HG03439 (cell line): ENCODE results near the gene NFATC1.

Source experiments
- ATAC-seq: cut with Tn5 transposase; IDR thresholded peaks from one replicate; pipeline ENCODE4 v1.9.1; 2021; ENCODE audit warnings: mild to moderate bottlenecking, moderate library complexity; ENCODE audit not compliant: unreplicated experiment

The NFATC1 gene

DNA sequence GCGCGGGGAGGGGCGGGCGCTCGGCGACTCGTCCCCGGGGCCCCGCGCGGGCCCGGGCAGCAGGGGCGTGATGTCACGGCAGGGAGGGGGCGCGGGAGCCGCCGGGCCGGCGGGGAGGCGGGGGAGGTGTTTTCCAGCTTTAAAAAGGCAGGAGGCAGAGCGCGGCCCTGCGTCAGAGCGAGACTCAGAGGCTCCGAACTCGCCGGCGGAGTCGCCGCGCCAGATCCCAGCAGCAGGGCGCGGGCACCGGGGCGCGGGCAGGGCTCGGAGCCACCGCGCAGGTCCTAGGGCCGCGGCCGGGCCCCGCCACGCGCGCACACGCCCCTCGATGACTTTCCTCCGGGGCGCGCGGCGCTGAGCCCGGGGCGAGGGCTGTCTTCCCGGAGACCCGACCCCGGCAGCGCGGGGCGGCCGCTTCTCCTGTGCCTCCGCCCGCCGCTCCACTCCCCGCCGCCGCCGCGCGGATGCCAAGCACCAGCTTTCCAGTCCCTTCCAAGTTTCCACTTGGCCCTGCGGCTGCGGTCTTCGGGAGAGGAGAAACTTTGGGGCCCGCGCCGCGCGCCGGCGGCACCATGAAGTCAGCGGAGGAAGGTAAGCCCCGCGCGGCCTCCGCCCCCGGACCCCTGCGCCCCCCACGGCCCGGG, at the start of gene NFATC1:
Gene NFATC1, plus strand, starts transcription at position 170 of the 644 bp plus-strand sequence. Its CDS starts 295 bp downstream, at position 465.
- no peak for ATAC-seq

DNA sequence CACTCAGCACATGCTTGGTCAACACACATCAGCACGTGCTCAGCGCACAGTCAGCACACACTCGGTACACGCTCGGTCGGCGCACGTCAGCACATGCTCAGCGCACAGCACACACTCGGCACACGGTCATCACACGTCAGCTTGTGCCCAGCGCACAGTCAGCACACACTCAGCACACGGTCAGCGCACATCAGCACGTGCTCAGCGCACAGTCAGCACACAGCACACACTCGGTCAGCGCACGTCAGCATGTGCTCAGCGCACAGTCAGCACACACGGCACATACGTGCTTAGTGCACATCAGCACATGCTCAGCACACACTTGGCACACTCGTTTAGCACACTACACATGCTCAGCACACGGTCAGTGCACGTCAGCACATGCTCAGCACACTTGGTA, 49.7 kb upstream of the NFATC1 start:
- ATAC-seq = no peak

DNA sequence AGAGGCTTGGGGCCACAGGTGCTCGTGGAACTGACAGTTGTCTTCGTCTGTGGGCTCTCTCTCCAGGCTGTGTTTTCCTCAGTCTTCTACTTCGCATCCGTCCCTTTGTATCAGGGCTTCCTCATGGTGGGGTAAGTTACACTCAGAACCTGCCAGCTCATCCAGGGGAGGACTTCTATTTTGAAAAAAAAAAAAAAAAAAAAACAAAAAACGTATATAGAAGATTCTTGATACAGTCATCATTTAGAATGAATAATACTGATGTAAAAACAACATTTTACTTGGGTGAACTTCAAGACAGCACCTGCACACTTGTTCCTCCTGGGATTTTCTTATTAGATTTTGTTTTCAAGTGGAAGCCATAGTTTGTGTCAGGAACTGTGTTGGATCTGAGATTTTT, 47.7 kb upstream of the NFATC1 start:
- ATAC-seq = no peak

DNA sequence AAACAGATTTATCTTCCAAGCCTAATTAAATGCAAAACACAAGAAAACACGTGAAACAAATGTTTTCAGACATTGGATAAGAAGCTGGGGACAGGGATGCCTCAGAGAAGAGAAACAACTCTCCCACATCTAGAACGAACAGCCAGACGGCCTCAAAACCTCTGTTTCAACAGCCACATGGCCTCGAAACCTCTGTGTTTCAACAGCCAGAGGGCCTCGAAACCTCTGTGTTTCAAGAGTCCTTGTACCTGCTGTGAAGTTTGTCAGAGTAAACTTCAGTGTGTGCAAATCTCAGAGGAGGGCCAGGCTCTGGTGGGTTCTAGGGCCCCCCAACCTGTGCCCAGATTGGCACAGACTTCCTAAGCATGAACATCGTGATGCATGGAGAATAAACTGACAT, 43.3 kb upstream of the NFATC1 start:
- no peak for ATAC-seq

DNA sequence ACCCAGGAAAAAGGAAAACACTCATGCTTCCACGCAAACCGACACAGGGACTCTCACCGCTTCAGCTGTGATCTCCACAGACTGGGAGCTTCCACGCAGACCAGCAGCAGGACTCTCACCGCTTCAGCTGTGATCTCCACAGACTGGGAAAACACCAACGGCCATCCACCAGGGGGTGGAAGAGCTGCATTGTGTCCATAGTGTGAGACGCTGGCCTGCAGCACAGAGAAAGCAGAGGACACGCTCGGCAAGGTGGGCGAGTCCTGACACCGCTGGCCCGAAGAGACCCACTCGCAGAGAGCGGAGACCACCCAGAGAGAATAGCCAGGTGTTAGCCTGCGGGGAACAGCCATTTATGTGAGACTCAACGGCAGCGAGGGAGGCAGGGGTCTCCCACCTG, 42.5 kb upstream of the NFATC1 start:
- no peak for ATAC-seq

DNA sequence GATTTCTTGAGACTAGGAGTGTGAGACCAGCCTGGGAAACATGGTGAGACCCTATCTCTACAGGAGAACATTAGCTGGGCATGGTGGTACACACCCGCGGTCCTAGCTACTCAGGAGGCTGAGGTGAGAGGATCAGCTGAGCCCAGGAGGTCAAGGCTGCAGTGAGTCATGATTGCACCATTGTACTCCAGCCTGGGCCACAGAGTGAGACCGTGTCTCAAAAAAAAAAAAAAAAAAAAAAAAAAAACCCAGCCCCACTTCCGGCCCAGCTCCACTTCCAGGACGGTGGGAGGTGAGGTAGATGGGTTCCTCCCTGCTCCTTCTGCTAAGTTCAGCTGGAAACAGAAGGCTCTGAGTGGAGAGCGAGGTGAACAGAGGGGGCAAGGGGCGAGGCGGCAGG, 41.4 kb upstream of the NFATC1 start:
- ATAC-seq = no peak

DNA sequence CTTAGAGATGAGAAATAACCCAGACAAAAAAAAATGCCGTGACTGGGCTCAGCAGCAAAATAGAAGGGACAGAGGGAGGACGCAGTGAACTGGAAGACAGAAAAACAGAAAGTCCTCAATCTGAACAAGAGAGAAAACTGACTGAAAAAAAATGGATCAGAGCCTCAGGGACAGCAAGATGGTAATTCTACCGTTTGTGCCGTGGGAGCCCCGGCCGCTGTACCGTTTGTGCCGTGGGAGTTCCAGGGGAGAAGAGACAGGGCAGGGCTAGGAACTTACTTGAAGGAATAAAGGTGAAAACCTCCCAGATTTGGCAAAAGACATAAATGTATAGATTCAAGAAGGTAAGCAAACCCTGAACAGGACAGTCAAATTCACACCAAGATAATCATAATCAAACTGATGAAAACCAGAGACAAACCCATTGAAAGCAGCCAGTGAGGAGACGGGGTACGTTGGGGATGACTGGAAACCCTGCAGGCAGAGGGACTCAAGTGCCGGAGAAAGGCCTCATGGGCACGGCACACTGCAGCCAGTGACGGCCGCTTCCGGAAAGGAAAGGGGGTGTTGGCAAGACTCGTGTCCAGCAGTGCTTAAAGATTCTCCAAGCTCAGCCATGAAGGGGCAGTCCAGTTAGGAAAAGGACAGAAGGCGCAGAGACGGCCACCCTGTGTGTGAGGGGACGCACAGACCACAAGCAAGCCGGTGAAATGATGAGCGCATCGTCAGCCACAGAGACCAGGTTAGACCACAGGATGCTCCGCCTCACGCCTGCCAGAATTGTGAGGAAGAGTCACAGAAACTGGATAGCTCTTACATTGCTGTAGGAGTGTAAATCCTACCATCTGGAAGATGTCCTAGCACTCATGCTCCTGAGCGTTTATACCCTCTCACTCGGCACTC, 40.0 kb upstream of the NFATC1 start:
- ATAC-seq = peak; percentile 28

DNA sequence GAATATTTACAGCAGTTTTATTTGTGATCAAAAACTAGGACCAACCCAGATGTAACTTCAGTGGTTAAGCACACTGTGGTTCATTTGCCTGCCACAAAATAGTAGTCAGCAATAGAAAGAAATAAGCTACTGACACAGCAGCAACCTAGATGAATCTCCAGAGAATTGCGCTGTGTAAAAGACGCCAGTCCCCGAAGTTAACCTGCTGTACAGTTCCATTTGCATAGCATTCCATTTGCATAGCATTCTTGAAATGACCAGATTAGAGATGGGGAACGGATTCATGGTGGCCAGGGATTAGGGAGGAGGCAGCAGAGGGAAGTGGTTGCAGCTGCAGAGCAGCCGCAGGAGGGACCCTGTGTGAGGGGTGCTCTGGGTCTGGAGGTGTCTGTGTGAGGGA, 39.3 kb upstream of the NFATC1 start:
- peak; percentile 95 for ATAC-seq

DNA sequence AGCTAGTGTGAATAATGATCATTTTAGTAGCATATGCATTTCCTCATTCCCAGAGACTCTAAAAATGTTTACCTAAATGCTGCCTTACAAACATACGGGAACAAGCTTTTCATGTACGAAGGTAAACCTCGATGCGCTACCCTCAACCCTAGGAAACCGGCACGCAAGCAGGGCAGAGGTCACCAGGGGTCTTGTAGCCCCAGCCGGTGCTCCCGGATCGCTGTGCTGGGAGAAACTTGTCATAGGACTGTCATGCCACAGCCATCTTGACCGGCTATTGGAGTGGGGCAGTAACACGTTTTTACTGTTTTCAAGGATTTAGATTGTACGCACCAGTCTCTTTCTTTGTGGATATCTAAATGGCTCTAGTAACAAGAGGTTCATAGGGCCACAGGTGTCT, 34.8 kb upstream of the NFATC1 start:
- no peak for ATAC-seq

DNA sequence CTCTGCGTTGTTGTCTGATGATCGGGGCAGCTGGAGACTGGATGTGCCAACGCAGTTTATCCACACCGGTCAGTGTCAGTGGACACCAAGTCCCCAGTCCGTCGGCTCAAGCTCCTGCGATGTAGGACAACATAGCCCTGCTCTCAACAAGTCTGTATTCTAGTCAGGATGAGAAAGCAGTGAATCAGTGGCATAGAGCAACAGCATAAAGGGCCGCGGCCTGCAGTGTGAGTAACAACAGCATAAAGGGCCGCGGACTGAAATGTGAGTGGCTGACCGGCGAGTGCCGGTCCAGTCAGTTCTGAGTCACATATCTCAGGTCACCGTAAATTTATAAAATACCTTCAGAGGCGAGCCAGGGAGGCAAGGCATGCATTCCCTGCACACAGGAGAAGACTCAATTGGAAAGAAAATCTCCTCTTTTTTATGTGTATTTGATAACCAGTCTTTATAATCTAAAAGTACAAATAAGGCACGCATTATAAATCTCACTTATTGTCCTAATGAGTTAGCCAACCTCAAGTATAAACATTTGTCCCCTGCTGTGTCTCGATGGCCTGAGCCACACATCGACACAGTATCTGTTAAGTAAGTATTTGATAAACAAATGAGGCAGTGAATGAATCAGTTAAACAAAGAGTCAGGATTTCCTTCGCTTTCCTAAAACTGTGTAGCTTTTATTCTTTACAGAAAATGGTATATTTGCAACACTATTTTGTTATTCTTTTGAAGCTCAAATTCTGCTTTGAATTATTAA, 33.8 kb upstream of the NFATC1 start:
- ATAC-seq = no peak

DNA sequence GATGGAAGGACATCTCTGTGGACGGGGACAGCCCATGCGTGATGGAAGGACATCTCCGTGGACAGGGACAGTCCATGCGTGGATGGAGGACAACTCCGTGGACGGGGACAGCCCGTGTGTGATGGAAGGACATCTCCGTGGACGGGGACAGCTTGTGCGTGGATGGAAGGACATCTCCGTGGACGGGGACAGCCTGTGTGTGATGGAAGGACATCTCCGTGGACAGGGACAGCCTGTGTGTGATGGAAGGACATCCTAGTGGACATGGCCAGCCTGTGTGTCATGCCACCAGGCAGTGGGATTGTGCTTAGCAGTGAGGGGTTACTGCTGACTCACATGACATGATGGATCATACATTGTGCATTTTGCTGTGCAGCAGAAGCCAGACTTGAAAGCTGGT, 30.0 kb upstream of the NFATC1 start:
- ATAC-seq = no peak

DNA sequence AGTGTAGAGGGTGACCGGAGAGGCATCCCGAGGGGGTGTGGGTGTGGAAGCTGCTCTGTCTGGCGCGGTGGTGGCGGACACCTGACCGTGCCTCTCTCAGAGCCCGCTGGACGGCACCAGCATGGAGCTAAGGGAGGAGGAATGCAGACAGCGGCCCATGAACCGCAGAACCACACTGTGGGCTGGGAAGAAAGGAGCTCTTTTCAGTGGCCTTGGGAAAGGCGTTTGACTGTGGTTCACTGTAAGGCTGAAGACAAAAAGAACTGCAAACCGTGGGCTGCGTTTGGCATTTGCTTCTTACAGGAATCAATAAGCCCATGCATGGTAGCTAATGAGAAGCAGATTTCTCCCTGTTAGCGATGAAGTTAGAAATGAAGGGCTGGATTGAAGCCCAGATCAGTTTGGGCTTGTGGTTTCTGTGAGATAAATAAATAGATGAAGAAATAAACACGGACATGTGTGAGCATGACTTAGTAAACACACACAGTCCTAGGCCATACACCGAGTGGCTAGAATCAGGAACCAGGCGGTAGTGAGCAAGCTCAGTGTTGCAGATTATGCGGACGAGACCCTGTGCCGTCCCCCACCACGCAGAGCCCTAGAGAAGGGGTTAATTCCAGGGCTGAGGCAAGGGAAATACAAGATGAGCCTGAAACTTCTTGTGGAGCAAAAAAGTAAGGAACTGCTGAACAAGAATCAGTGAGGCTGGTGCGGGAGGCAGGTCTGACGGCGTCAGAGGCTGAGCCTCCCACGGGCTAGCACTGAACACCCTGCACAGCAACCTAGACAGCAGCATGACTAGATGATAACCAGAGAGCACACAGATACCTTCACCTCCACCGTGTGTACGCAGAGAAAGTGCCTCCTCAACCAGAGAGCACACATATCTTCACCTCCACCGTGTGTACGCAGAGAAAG, 29.3 kb upstream of the NFATC1 start:
- no peak for ATAC-seq

DNA sequence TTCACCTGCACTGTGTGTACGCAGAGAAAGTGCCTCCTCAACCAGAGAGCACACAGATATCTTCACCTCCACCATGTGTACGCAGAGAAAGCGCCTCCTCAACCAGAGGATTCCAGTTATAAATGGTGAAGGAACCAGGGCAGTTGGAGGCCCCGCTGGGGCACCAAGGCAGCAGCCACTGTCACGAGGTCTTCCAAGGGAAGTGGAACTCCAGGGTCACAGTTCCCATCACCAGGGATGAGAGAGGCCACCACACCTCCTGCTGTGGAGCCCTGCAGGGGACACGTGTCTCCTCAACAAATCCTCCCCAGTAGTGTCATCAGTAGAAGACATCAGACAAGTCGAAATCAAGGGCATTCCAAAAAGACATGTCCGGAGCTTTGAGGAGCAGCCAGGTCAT, 28.2 kb upstream of the NFATC1 start:
- no peak for ATAC-seq

DNA sequence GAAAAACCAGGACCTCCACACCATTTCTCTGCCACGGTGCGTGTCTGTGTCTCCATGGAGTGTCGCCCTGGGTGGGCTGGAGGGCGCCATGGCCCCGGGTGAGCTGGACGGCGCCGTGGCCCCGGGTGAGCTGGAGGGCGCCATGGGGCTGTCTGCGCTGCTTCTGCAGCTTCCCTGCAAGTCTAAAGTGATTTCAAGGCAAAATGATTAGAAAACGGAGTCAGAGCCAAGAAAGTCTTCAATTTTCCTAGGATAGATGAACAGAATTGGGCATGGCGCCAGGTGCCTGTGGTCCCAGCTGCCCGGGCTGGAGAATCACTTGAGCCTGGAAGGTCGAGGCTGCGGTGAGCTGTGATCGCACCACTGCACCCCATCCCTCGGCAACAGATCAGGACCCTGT, 27.7 kb upstream of the NFATC1 start:
- no peak for ATAC-seq

DNA sequence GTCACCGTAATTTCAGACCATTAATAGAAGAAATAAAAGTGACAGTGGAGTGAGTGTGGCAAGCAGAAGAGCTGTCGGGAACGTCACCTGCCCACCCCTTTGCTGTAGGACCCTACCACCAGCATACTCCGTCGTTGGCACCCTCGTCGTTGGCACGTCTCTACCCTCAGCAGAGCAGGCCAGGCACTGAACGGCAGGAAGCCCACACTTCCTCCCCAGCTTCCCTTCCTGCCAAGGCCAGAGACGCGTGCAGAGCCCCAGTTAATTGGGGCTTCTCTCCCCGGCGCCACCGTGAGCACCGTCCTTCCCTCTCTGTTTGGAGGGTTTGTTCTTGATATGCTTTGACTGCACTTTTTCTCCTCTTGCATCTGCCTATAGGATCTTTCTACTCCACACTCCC, 27.0 kb upstream of the NFATC1 start:
- no peak for ATAC-seq

DNA sequence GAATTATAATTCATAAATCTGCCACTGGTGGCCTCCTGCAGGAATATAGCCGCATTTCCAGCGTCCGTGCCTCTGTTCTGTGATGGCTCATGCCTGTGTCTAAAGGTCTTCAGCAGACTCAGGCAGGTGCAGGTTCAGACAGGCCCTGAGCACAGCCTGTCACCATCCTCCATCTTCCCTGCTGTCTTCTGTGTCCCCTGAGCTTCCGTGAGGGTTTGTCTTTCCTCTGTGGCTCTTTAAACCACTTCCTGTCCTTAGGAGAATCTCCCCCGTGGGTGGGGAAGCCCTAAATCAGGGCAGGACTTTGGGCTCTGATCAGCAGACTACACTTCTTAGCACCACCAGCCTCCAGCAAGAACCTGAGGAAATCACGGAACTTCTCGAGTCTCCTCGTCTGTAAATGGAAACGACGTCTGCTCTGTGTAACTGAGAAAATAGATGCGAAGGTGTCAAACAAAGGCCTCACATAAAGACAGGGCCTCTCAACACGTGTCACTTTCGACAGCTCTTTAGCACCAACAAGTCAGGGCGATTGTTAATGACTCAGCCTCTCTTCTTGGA, 24.1 kb upstream of the NFATC1 start:
- ATAC-seq = no peak

DNA sequence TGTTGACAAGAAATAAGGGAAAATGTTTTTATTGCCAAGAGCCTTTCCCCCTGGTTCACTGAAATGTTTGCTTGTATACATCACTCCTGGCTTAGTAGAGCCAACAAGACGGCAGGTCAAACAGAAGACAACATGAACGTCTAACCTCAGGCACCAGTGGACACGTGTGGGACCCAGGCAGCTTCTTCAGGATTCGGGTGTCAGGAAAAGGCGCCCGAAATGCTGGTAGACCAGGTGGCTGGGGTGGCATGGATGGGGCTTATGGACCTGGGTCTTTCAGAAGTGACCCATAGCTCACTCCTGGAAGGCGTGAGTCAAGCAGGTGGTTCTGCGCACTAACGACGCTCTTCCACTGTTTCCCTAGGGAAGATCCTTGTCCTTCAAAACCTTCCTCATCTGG, 23.3 kb upstream of the NFATC1 start:
- ATAC-seq = no peak

DNA sequence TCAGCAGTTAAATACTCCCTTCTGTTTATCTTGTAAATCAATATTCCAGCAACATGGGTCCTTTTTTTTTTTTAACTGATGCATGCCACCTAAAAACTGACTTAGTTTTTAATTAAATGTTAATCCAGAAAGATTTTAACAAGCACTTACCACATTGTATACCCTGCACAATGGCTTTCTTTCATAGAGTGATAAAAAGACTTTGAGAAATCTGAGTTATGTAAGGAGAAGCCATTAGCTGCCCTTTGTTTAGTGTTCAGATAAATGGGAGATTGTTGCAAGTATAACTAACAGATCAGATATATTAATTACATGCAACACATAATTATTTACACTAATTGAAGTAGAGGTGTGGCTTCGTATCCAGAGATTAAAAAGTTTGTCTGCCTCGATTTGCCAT, 22.7 kb upstream of the NFATC1 start:
- ATAC-seq = no peak

DNA sequence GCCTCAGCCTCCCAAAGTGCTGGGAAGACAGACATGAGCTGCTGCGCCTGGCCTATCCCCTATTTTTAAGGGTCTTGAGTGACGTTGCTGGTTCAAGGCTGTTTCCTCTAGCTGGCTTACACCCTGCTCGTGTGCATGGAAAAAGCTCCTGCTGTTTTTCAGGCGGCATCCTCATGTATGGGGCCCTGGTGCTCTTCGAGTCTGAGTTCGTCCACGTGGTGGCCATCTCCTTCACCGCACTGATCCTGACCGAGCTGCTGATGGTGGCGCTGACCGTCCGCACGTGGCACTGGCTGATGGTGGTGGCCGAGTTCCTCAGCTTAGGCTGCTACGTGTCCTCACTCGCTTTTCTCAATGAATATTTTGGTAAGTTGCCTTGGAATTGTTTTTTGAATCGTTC, 22.0 kb upstream of the NFATC1 start:
- no peak for ATAC-seq

DNA sequence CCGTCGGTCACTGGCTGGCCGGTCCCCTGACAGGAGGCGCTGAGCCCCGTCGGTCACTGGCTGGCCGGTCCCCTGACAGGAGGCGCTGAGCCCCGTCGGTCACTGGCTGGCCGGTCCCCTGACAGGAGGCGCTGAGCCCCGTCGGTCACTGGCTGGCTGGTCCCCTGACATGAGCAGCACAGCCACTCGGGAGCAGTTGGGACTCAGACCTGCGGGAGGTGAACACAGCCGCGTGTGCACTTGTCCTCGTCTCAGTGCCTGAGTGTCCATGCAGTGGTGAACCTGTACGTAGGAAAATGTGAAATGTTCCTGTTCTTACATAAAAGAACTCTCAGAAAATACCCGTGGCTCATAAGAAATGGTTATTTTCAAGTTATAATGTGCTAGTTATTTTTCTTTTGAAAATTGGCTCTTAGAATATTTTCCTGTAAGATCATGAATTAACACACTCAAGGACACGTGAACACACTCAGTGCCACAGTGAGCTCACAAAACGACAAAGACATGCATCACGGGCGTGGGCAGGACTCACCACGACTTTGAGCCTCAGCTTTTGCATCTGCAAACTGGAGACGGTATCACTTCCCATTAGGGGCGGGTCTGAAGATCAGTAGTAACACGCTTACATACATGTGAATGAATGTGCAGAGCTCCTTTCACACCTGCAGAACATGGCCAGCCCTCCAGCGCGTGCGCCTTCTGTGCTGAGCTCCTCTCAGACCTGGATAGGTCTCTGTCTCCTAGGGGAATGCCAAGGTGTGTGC, 21.1 kb upstream of the NFATC1 start:
- no peak for ATAC-seq
